Large intestine (tissue), 3 donors: ENCODE measurements around the gene FSTL4. TPM values are rescaled to one million over a fixed set of nuclear protein-coding genes. Genes with fewer than 3 reads are reported as not detected.
A peak's percentile ranks its signal among the peaks of the same experiment; 100 is the strongest.

ENCODE experiments used
- DNase-seq, 2 donors: peaks; one replicate each; pipeline versions ENCODE4 v3.0.0 to v3.0.0-alpha.2; 2013
- H3K27ac ChIP-seq: one replicate; pipeline ENCODE4 v1.5.1; 2013; ENCODE audit warnings: low read length
- H3K27me3 ChIP-seq: 2 replicates; pipeline ENCODE4 v1.6.1; 2013; ENCODE audit warnings: low read length; ENCODE audit not compliant: control insufficient read depth, insufficient read depth
- H3K36me3 ChIP-seq: 2 replicates; pipeline ENCODE4 v1.6.1; 2013; ENCODE audit warnings: low read length; ENCODE audit not compliant: control insufficient read depth, insufficient read depth
- H3K4me1 ChIP-seq: one replicate; pipeline ENCODE4 v1.6.1; 2013; ENCODE audit warnings: low read length; ENCODE audit not compliant: control insufficient read depth, insufficient read depth
- H3K4me3 ChIP-seq: one replicate; pipeline ENCODE4 v1.5.1; 2013; ENCODE audit warnings: low read length
- H3K9me3 ChIP-seq: one replicate; pipeline ENCODE4 v1.6.1; 2013; ENCODE audit warnings: mild to moderate bottlenecking, low read depth, low read length, moderate library complexity; ENCODE audit not compliant: control insufficient read depth
- WGBS: methylation state at CpG from one replicate; pipeline ENCODE4 v1.1.5; 2013; ENCODE audit warnings: low lambda C conversion rate; ENCODE audit not compliant: insufficient coverage; 5-methylcytosine and 5-hydroxymethylcytosine counted together
- polyA plus RNA-seq: library from polyadenylated mRNA; unstranded; fragments of 120-200 nt; gene quantifications from one replicate; pipeline ENCODE4 v1.2.1, GENCODE V29; 2013

The FSTL4 gene
- polyA plus RNA-seq, 1 donor: 1.4 TPM

- Histone ChIP-seq H3K4me3 (no peak overlapping the region), H3K27ac (no peak overlapping the region), H3K27me3 (peaks cover 5% of the 10 kb centered on the region), H3K36me3 (no peaks in the 10 kb centered on the region), H3K9me3 (no peaks in the 10 kb centered on the region), H3K4me1 (no peaks in the 10 kb centered on the region)
- no CpG with 5 or more reads among the region's 22 CpGs for WGBS
- DNase-seq: no peak
Observed at GRCh38 chr5:133316346-133317343, 295.7 kb downstream of the FSTL4 start.

DNA sequence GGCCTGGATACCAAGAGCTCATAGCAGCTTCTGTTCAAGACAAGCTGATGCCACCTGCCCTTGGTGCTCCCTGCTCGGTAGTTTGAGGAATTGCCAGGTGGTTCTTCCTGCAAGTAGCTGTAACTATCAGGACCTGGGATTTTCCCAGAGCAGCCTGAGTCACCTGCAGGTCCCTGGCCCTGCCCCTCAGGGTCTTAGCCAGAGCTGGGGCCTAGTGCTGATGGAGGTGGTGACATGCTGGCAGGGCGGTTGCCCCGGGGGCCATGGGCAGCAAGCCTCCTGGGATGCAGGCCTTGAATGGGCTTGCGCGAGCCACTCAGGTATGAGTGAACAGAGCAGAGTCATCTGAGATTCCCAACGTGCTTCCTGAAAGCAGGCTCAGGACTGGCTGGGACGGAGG lies 298.3 kb downstream of the FSTL4 start:
- Histone ChIP-seq H3K27me3 (peaks cover 5% of the 10 kb centered on the region), H3K27ac (no peak overlapping the region), H3K36me3 (no peaks in the 10 kb centered on the region), H3K4me1 (no peaks in the 10 kb centered on the region), H3K9me3 (no peaks in the 10 kb centered on the region), H3K4me3 (no peak overlapping the region)
- DNase-seq: no peak
- no CpG with 5 or more reads among the region's 7 CpGs for WGBS

DNA sequence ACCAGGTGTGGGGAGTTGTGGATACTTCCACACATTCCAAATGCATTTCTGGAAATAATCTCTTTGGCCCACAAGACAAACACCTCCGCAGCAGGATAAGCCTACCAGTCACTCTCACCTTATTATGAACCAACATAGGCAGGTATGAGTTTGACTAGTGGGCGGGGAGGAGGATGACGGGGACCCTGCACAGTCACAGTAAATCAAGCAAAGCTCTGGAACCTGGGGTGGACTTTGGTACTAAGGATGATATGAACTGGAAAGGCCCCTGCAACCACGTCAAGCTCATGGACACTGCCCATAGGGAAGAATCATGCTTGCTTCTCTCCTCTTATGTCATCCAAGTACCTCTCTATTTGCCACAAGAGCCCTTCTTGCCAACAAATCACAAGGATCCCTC lies 301.2 kb downstream of the FSTL4 start:
- no peak overlapping the region for H3K27ac ChIP-seq
- peaks cover 7% of the 10 kb centered on the region for H3K27me3 ChIP-seq
- H3K4me3 ChIP-seq: no peak overlapping the region
- peak; percentile 46 to 64 for DNase-seq
- no peaks in the 10 kb centered on the region for H3K9me3 ChIP-seq
- H3K4me1 ChIP-seq: no peaks in the 10 kb centered on the region
- WGBS: no CpG with 5 or more reads among the region's 4 CpGs
- no peaks in the 10 kb centered on the region for H3K36me3 ChIP-seq

DNA sequence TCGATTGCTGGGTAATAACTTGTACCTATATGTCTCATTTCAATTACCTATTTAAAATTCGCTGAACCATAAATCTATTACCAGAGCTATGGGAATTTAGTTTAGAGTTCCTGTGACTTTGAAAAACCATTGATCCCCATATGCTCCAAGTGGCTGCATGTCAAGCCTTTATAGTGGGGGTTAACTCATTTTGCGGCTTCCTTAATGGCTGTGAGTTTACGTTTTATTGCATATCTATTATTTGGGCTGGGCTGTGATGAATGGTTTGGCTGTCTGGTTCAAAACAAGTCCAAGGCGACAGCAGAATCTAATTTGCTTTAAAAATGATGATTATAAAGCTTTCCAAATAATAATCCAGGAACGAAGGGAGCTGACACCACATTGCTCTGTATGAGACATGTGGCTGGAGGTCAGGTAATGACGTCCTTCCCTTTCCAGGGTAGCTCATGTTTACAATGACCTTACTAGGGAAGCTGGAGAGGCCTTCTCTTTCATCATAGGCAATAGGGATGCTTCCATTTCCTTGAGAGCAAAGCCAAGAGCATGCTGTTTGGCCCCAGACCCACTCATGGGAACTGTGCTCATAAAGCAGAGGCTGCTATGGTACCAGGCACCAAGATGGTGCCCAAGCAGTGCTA lies 302.2 kb downstream of the FSTL4 start:
- Histone ChIP-seq H3K36me3 (no peaks in the 10 kb centered on the region), H3K4me1 (no peaks in the 10 kb centered on the region), H3K27me3 (peaks cover 3% of the 10 kb centered on the region), H3K9me3 (no peaks in the 10 kb centered on the region), H3K4me3 (no peak overlapping the region), H3K27ac (no peak overlapping the region)
- WGBS: 100% methylated on average over 2 of the region's 7 CpGs
- no peak for DNase-seq

- DNase-seq: no peak
- H3K27ac ChIP-seq: no peak overlapping the region
- H3K4me1 ChIP-seq: no peaks in the 10 kb centered on the region
- peaks cover 3% of the 10 kb centered on the region for H3K27me3 ChIP-seq
- no peak overlapping the region for H3K4me3 ChIP-seq
- WGBS: no CpG with 5 or more reads among the region's 6 CpGs
- no peaks in the 10 kb centered on the region for H3K9me3 ChIP-seq
- H3K36me3 ChIP-seq: no peaks in the 10 kb centered on the region
Observed at GRCh38 chr5:133309166-133309795, 303.1 kb downstream of the FSTL4 start.

DNA sequence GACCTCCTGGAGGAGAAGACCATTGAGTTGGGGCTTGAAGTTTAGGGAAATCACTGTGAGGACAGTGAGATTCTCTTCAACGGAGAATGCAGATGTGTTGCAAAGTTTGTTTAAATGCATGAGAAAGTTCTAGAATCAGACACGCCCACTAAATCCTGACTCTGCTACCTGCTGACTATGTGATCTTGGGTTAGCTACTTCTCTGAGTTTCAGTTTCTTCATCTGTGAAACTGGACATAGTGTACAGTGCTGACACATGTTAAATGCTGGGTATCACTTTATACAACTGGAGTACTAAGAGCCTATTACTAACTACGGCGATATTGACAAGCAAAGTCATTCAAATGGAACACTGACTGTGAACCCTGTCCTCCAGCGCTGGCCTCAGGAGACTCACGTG lies 305.1 kb downstream of the FSTL4 start:
- no peak for DNase-seq
- WGBS: no CpG with 5 or more reads among the region's 6 CpGs
- Histone ChIP-seq H3K4me1 (no peaks in the 10 kb centered on the region), H3K27ac (no peak overlapping the region), H3K9me3 (no peaks in the 10 kb centered on the region), H3K4me3 (no peak overlapping the region), H3K27me3 (peaks cover 3% of the 10 kb centered on the region), H3K36me3 (no peaks in the 10 kb centered on the region)

GRCh38 chr5:133304707-133305216 lies 307.6 kb downstream of the FSTL4 start:
- no peak overlapping the region for H3K27ac ChIP-seq
- H3K36me3 ChIP-seq: no peaks in the 10 kb centered on the region
- no peaks in the 10 kb centered on the region for H3K9me3 ChIP-seq
- H3K27me3 ChIP-seq: peaks cover 3% of the 10 kb centered on the region
- DNase-seq: no peak
- no peaks in the 10 kb centered on the region for H3K4me1 ChIP-seq
- H3K4me3 ChIP-seq: no peak overlapping the region
- WGBS: no CpG with 5 or more reads among the region's 2 CpGs

DNA sequence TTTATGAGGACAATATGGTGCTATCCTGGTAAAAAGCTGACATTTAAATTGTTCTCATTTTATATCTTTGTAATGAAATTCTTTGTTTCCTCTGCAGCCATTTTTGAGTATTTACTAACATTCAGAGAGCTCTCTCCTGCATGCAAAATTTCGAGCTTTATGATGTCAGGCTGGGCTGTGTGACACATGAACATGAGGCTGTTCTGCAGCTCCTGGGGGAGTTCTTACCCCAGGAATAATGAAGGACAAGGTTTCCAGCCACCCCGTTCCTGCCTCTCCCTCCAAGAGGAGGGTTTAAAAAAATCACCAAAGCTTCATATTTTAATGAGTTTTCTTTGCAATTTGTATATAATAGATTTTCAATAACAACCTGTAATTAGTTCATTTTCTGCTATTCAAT lies 308.2 kb downstream of the FSTL4 start:
- peaks cover 3% of the 10 kb centered on the region for H3K27me3 ChIP-seq
- no peak for DNase-seq
- no peak overlapping the region for H3K4me3 ChIP-seq
- no peaks in the 10 kb centered on the region for H3K4me1 ChIP-seq
- no peak overlapping the region for H3K27ac ChIP-seq
- no CpG with 5 or more reads among the region's 2 CpGs for WGBS
- no peaks in the 10 kb centered on the region for H3K36me3 ChIP-seq
- H3K9me3 ChIP-seq: no peaks in the 10 kb centered on the region

DNA sequence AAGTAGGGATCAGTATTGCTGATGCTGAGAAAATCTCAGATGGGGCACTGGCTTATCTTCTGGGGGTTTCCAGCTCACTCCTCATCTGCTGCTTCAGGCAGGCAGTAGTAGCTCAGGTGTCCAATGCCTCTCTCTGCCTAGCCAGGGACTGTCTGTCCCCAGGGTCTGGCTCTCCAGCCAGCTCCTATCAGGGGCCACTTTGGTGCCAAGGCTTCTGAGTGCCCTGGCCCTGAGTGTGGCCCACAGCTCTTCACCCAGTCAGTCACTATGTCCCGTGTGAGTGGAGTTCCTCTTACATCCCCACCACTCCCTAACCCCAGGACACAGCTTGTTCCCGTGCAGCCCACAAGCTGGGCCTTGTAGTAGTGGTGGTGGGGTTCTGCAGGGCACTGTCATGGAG lies 309.0 kb downstream of the FSTL4 start:
- no CpG with 5 or more reads among the region's 2 CpGs for WGBS
- Histone ChIP-seq H3K4me3 (no peak overlapping the region), H3K27me3 (no peaks in the 10 kb centered on the region), H3K27ac (no peak overlapping the region), H3K9me3 (no peaks in the 10 kb centered on the region), H3K36me3 (no peaks in the 10 kb centered on the region), H3K4me1 (no peaks in the 10 kb centered on the region)
- DNase-seq: no peak

DNA sequence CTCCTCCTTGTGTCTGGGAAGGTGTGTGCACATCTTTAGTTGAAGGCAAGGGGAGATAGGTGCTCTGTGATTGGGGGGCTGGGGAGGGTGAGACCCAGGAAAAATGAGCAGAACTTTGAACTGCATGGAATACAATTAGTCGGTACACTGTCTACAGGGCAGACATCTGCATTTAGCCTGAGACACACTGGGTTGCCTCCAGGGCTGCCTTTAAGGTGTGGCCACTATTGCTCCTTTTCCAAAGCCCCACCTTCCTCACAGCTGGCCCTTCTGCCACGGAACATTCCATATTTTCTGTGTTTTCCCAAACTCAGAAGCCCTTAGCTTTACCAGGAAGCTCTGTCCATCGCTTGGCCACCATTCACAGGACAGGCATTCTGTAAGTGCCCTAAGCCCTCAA lies 312.6 kb downstream of the FSTL4 start:
- Histone ChIP-seq H3K4me3 (no peak overlapping the region), H3K27me3 (no peaks in the 10 kb centered on the region), H3K36me3 (no peaks in the 10 kb centered on the region), H3K9me3 (no peaks in the 10 kb centered on the region), H3K27ac (no peak overlapping the region), H3K4me1 (no peaks in the 10 kb centered on the region)
- no CpG with 5 or more reads among the region's 3 CpGs for WGBS
- DNase-seq: no peak
